CD14-positive monocyte (primary cell): ENCODE measurements around the gene ELMO1. TPM values are rescaled to one million over a fixed set of nuclear protein-coding genes. Genes with fewer than 3 reads are reported as not detected.

Experiments used
- DNase-seq, 3 donors: peaks; one replicate each; pipeline ENCODE4 v3.0.0-alpha.2; 2011 to 2022
- H2AFZ ChIP-seq: 2 replicates; pipeline ENCODE4 v1.6.0; 2012; ENCODE audit warnings: mild to moderate bottlenecking, low read depth, low read length, inconsistent platforms; ENCODE audit not compliant: insufficient read depth, poor library complexity, severe bottlenecking
- H3K27ac ChIP-seq, 2 donors: 1 replicate in 1 of 2; 2 replicates in 1 of 2; pipeline ENCODE4 v1.5.1; 2012 to 2013; ENCODE audit warnings: low read length in 2 of 2, control low read depth in 1 of 2, inconsistent platforms in 1 of 2, low read depth in 1 of 2, mild to moderate bottlenecking in 1 of 2
- H3K27me3 ChIP-seq, 2 donors: one replicate each; pipeline versions ENCODE4 v1.6.0 to v1.6.1; 2011 to 2013; ENCODE audit warnings: low read length in 2 of 2; ENCODE audit not compliant: control insufficient read depth in 2 of 2, insufficient read depth in 2 of 2
- H3K36me3 ChIP-seq, 2 donors: replicated peaks in 1 of 2; 1 replicate in 1 of 2; 2 replicates in 1 of 2; pipeline versions ENCODE4 v1.5.1 to v1.6.1; 2012 to 2013; ENCODE audit warnings: low read length in 2 of 2, control low read depth in 1 of 2, inconsistent platforms in 1 of 2, mild to moderate bottlenecking in 1 of 2; ENCODE audit not compliant: insufficient read depth in 2 of 2, control insufficient read depth in 1 of 2
- H3K4me1 ChIP-seq, 2 donors: 1 replicate in 1 of 2; 2 replicates in 1 of 2; pipeline versions ENCODE4 v1.5.1 to v1.6.1; 2012 to 2013; ENCODE audit warnings: low read length in 2 of 2, control low read depth in 1 of 2, inconsistent platforms in 1 of 2, mild to moderate bottlenecking in 1 of 2, moderate library complexity in 1 of 2; ENCODE audit not compliant: insufficient read depth in 2 of 2, control insufficient read depth in 1 of 2
- H3K4me2 ChIP-seq: replicated peaks from 2 replicates; pipeline ENCODE3; 2012; ENCODE audit warnings: low read length, moderate library complexity, mild to moderate bottlenecking; ENCODE audit not compliant: poor library complexity, severe bottlenecking; ENCODE audit errors: extremely low read depth
- H3K4me3 ChIP-seq, 3 experiments: fragments of 200-600 bp in 1 of 3; sonication (generic) in 1 of 3; replicated peaks in 1 of 3; 1 replicate in 2 of 3; 2 replicates in 1 of 3; pipeline ENCODE4 v1.5.1; 2011 to 2013; ENCODE audit warnings: low read length in 3 of 3, mild to moderate bottlenecking in 3 of 3, control low read depth in 2 of 3, low read depth in 2 of 3, inconsistent platforms in 1 of 3, moderate library complexity in 1 of 3
- H3K79me2 ChIP-seq: 2 replicates; pipeline ENCODE4 v1.6.0; 2012; ENCODE audit warnings: mild to moderate bottlenecking, control low read depth, inconsistent platforms, low read length, moderate library complexity; ENCODE audit not compliant: insufficient read depth
- H3K9ac ChIP-seq: 2 replicates; pipeline ENCODE4 v1.6.0; 2017; ENCODE audit warnings: low read length, mild to moderate bottlenecking; ENCODE audit not compliant: insufficient read depth, poor library complexity, severe bottlenecking
- H3K9me3 ChIP-seq, 2 donors: replicated peaks in 1 of 2; 1 replicate in 1 of 2; 2 replicates in 1 of 2; pipeline versions ENCODE4 v1.5.1 to v1.6.1; 2012 to 2013; ENCODE audit warnings: low read length in 2 of 2, control low read depth in 1 of 2; ENCODE audit not compliant: control insufficient read depth in 1 of 2, insufficient read depth in 1 of 2
- H4K20me1 ChIP-seq: 2 replicates; pipeline ENCODE4 v1.6.0; 2012; ENCODE audit warnings: mild to moderate bottlenecking, low read length, control low read depth, moderate library complexity; ENCODE audit not compliant: insufficient read depth
- H3K27ac Mint-ChIP-seq, 7 donors: one replicate each; pipeline ENCODE4 v1.8.0; 2020; ENCODE audit warnings: mild to moderate bottlenecking in 7 of 7, mixed read lengths in 7 of 7, moderate library complexity in 6 of 7, inconsistent platforms in 2 of 7
- H3K27me3 Mint-ChIP-seq, 3 donors: one replicate each; pipeline ENCODE4 v1.8.0; 2021 to 2022; ENCODE audit warnings: low read depth in 3 of 3, mild to moderate bottlenecking in 3 of 3, mixed read lengths in 3 of 3, moderate library complexity in 3 of 3, inconsistent platforms in 1 of 3
- H3K36me3 Mint-ChIP-seq, 2 donors: one replicate each; pipeline ENCODE4 v1.8.0; 2020; ENCODE audit warnings: mixed read lengths in 2 of 2, inconsistent platforms in 1 of 2, mild to moderate bottlenecking in 1 of 2
- H3K4me1 Mint-ChIP-seq: one replicate; pipeline ENCODE4 v1.8.0; 2020; ENCODE audit warnings: mild to moderate bottlenecking, mixed read lengths
- H3K4me3 Mint-ChIP-seq, 2 donors: one replicate each; pipeline ENCODE4 v1.8.0; 2020; ENCODE audit warnings: mild to moderate bottlenecking in 2 of 2, mixed read lengths in 2 of 2, moderate library complexity in 1 of 2
- H3K9me3 Mint-ChIP-seq, 7 donors: one replicate each; pipeline ENCODE4 v1.8.0; 2020 to 2022; ENCODE audit warnings: mixed read lengths in 7 of 7, mild to moderate bottlenecking in 6 of 7, moderate library complexity in 6 of 7, inconsistent platforms in 2 of 7
- WGBS: methylation state at CpG from one replicate; pipeline ENCODE4 v1.1.5; 2013; ENCODE audit warnings: missing lambda C conversion rate; ENCODE audit not compliant: insufficient coverage; 5-methylcytosine and 5-hydroxymethylcytosine counted together
- intact Hi-C, 2 donors: fragments of 100-400 bp; cut with micrococcal nuclease; formaldehyde crosslinking; loops; one replicate each; pipeline versions ENCODE4 v1.15.0 to v1.15.1; 2023
- polyA plus RNA-seq, 3 donors: library from polyadenylated mRNA; depleted of rRNA in 1 of 3; unstranded in 2 of 3; stranded (reverse) in 1 of 3; fragments of 300-500 nt in 2 of 3; fragments of >200 nt in 1 of 3; fragmentation: Illumina TruSeq in 2 of 3; gene quantifications; 1 replicate in 2 of 3; 2 replicates in 1 of 3; pipeline ENCODE4 v1.2.3, GENCODE V29; 2012 to 2021
- TF ChIP-seq, protein P1 (sequence below): fragments of 200-600 bp; IDR thresholded peaks from one replicate; pipeline ENCODE4 v1.8.0; 2022; ENCODE audit warnings: antibody characterized with exemption, mild to moderate bottlenecking

ELMO1 gene
- polyA plus RNA-seq, 3 donors, result 46.6 to 50.2 (median 46.7) TPM

DNA sequence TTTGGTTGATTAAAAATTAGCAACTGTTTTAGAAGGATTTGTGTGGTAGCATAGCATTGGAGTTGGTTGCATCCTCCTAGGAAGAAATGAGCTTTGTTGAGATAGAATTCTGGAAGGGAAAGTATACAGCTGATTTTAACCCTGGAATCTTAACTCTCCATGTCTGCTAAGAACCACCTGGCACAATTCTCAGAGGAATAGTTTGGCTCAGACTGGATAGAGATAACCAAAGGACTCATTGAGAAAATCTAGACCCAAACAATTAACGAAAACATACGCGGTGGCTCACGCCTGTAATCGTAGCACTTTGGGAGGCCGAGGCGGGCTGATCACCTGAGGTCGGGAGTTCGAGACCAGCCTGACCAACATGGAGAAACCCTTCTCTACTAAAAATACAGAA, 625.3 kb downstream of the ELMO1 start:
- no peak overlapping the region for H3K4me3 ChIP-seq
- Mint-ChIP-seq H3K27me3 (peaks cover 1 to 2% (median 2%) of the 10 kb centered on the region in 3 donors), H3K27ac (no peak overlapping the region), H3K36me3 (peaks cover 0 to 3% of the 10 kb centered on the region in 2 donors), H3K9me3 (peaks cover 0 to 1% (median 0%) of the 10 kb centered on the region in 7 donors), H3K4me1 (peaks cover 17% of the 10 kb centered on the region), H3K4me3 (no peak overlapping the region)
- WGBS, result 100% methylated on average over 5 of the region's 9 CpGs
- TF ChIP-seq, protein P1, sequence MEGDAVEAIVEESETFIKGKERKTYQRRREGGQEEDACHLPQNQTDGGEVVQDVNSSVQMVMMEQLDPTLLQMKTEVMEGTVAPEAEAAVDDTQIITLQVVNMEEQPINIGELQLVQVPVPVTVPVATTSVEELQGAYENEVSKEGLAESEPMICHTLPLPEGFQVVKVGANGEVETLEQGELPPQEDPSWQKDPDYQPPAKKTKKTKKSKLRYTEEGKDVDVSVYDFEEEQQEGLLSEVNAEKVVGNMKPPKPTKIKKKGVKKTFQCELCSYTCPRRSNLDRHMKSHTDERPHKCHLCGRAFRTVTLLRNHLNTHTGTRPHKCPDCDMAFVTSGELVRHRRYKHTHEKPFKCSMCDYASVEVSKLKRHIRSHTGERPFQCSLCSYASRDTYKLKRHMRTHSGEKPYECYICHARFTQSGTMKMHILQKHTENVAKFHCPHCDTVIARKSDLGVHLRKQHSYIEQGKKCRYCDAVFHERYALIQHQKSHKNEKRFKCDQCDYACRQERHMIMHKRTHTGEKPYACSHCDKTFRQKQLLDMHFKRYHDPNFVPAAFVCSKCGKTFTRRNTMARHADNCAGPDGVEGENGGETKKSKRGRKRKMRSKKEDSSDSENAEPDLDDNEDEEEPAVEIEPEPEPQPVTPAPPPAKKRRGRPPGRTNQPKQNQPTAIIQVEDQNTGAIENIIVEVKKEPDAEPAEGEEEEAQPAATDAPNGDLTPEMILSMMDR, result no peak
- no peak overlapping the region for H2AFZ ChIP-seq
- H3K79me2 ChIP-seq, result no peaks in the 10 kb centered on the region
- no peaks in the 10 kb centered on the region for H3K27me3 ChIP-seq
- intact Hi-C loops, result no loop called here
- no peaks in the 10 kb centered on the region for H3K36me3 ChIP-seq
- H4K20me1 ChIP-seq, result no peaks in the 10 kb centered on the region
- no peak overlapping the region for H3K4me2 ChIP-seq
- no peak overlapping the region for H3K9ac ChIP-seq
- no peak for DNase-seq
- no peaks in the 10 kb centered on the region for H3K9me3 ChIP-seq
- no peak overlapping the region for H3K27ac ChIP-seq
- no peaks in the 10 kb centered on the region for H3K4me1 ChIP-seq

GRCh38 chr7:36821617-36822016, 627.0 kb downstream of the ELMO1 start:
- Histone ChIP-seq H2AFZ (no peak overlapping the region), H3K27me3 (no peaks in the 10 kb centered on the region), H3K9ac (no peak overlapping the region), H3K27ac (no peak overlapping the region), H3K36me3 (no peaks in the 10 kb centered on the region), H3K4me2 (no peak overlapping the region), H3K9me3 (no peaks in the 10 kb centered on the region), H3K79me2 (no peaks in the 10 kb centered on the region), H4K20me1 (no peaks in the 10 kb centered on the region), H3K4me3 (no peak overlapping the region), H3K4me1 (no peaks in the 10 kb centered on the region)
- H3K27me3 Mint-ChIP-seq, result peaks cover 0 to 1% (median 0%) of the 10 kb centered on the region in 3 donors
- peaks cover 10% of the 10 kb centered on the region for H3K4me1 Mint-ChIP-seq
- DNase-seq, result no peak
- H3K9me3 Mint-ChIP-seq, result peaks cover 0 to 1% (median 0%) of the 10 kb centered on the region in 7 donors
- H3K36me3 Mint-ChIP-seq, result peaks cover 0 to 3% of the 10 kb centered on the region in 2 donors
- H3K27ac Mint-ChIP-seq, result no peak overlapping the region
- H3K4me3 Mint-ChIP-seq, result no peak overlapping the region
- intact Hi-C loops, result no loop called here
- TF ChIP-seq, protein P1, result no peak
